Mesodermal cell (in vitro differentiated cells): Measurements from ENCODE around the gene TNFRSF6B.

ENCODE experiments used
- H3K27ac ChIP-seq: 2 replicates; pipeline ENCODE4 v1.7.0; 2013; ENCODE audit warnings: mild to moderate bottlenecking, low read depth, low read length, moderate library complexity; ENCODE audit not compliant: severe bottlenecking
- H3K36me3 ChIP-seq: 2 replicates; pipeline ENCODE4 v1.7.1; 2013; ENCODE audit warnings: mild to moderate bottlenecking, low read length, moderate library complexity; ENCODE audit not compliant: control insufficient read depth, insufficient read depth
- H3K4me1 ChIP-seq: one replicate; pipeline ENCODE4 v1.7.1; 2013; ENCODE audit warnings: mild to moderate bottlenecking, low read length; ENCODE audit not compliant: insufficient read depth, control insufficient read depth, poor library complexity, severe bottlenecking
- H3K4me3 ChIP-seq: 2 replicates; pipeline ENCODE4 v1.7.0; 2013; ENCODE audit warnings: low read length, control low read depth, mild to moderate bottlenecking; ENCODE audit not compliant: insufficient read depth, poor library complexity, severe bottlenecking; ENCODE audit errors: extremely low read depth
- H3K9me3 ChIP-seq: 2 replicates; pipeline ENCODE4 v1.7.1; 2013; ENCODE audit warnings: mild to moderate bottlenecking, low read length, moderate library complexity; ENCODE audit not compliant: control insufficient read depth
- WGBS, 2 experiments: methylation state at CpG; one replicate each; pipeline ENCODE4 v1.1.5; 2013; ENCODE audit warnings: missing lambda C conversion rate in 2 of 2; ENCODE audit not compliant: insufficient coverage in 2 of 2; 5-methylcytosine and 5-hydroxymethylcytosine counted together

Gene TNFRSF6B

GRCh38 chr20:63678071-63678470 lies 18.4 kb upstream of the TNFRSF6B start:
- WGBS, 2 experiments = 89 to 93% methylated on average over 12 to 13 of the region's 13 CpGs
- no peaks in the 10 kb centered on the region for H3K9me3 ChIP-seq
- peaks cover 11% of the 10 kb centered on the region for H3K4me1 ChIP-seq
- peaks cover 33% of the 10 kb centered on the region for H3K36me3 ChIP-seq
- no peak overlapping the region for H3K4me3 ChIP-seq
- H3K27ac ChIP-seq = no peak overlapping the region

GRCh38 chr20:63678667-63679465 lies 17.6 kb upstream of the TNFRSF6B start:
- peaks cover 28% of the 10 kb centered on the region for H3K36me3 ChIP-seq
- 90 to 94% methylated on average over 31 to 37 of the region's 38 CpGs for WGBS, 2 experiments
- H3K4me1 ChIP-seq = peaks cover 11% of the 10 kb centered on the region
- no peaks in the 10 kb centered on the region for H3K9me3 ChIP-seq
- H3K4me3 ChIP-seq = no peak overlapping the region
- H3K27ac ChIP-seq = no peak overlapping the region

GRCh38 chr20:63679799-63680305 lies 16.6 kb upstream of the TNFRSF6B start:
- 92 to 96% methylated on average over 18 to 19 of the region's 19 CpGs for WGBS, 2 experiments
- Histone ChIP-seq H3K27ac (no peak overlapping the region), H3K4me3 (no peak overlapping the region), H3K4me1 (peaks cover 11% of the 10 kb centered on the region), H3K36me3 (peaks cover 20% of the 10 kb centered on the region), H3K9me3 (no peaks in the 10 kb centered on the region)

GRCh38 chr20:63680427-63680826 lies 16.0 kb upstream of the TNFRSF6B start:
- Histone ChIP-seq H3K4me1 (peaks cover 11% of the 10 kb centered on the region), H3K9me3 (no peaks in the 10 kb centered on the region), H3K36me3 (peaks cover 18% of the 10 kb centered on the region), H3K4me3 (no peak overlapping the region), H3K27ac (no peak overlapping the region)
- 94 to 96% methylated on average over 9 to 13 of the region's 13 CpGs for WGBS, 2 experiments

GRCh38 chr20:63680857-63681608 lies 15.4 kb upstream of the TNFRSF6B start:
- H3K36me3 ChIP-seq = peaks cover 12% of the 10 kb centered on the region
- H3K4me3 ChIP-seq = no peak overlapping the region
- no peak overlapping the region for H3K27ac ChIP-seq
- H3K9me3 ChIP-seq = no peaks in the 10 kb centered on the region
- H3K4me1 ChIP-seq = peaks cover 13% of the 10 kb centered on the region
- WGBS, 2 experiments = 96% methylated on average over 22 to 23 of the region's 23 CpGs

GRCh38 chr20:63681609-63682142 lies 14.8 kb upstream of the TNFRSF6B start:
- 91 to 100% methylated on average over 4 to 8 of the region's 13 CpGs for WGBS, 2 experiments
- Histone ChIP-seq H3K27ac (peak overlapping the region; percentile 61), H3K4me1 (peaks cover 19% of the 10 kb centered on the region), H3K36me3 (peaks cover 7% of the 10 kb centered on the region), H3K4me3 (no peak overlapping the region), H3K9me3 (no peaks in the 10 kb centered on the region)

GRCh38 chr20:63682384-63683139 lies 13.9 kb upstream of the TNFRSF6B start:
- Histone ChIP-seq H3K4me3 (no peak overlapping the region), H3K27ac (peak overlapping the region; percentile 81), H3K4me1 (peaks cover 28% of the 10 kb centered on the region), H3K9me3 (no peaks in the 10 kb centered on the region), H3K36me3 (peaks cover 4% of the 10 kb centered on the region)
- 82 to 85% methylated on average over 15 to 18 of the region's 22 CpGs for WGBS, 2 experiments

GRCh38 chr20:63685269-63686026 lies 11.0 kb upstream of the TNFRSF6B start:
- H3K36me3 ChIP-seq = no peaks in the 10 kb centered on the region
- WGBS, 2 experiments = 91 to 93% methylated on average over 16 to 21 of the region's 21 CpGs
- H3K4me1 ChIP-seq = peaks cover 28% of the 10 kb centered on the region
- H3K4me3 ChIP-seq = no peak overlapping the region
- H3K9me3 ChIP-seq = no peaks in the 10 kb centered on the region
- H3K27ac ChIP-seq = no peak overlapping the region

GRCh38 chr20:63686094-63686491 lies 10.4 kb upstream of the TNFRSF6B start:
- peak overlapping the region; percentile 73 for H3K27ac ChIP-seq
- H3K36me3 ChIP-seq = no peaks in the 10 kb centered on the region
- no peak overlapping the region for H3K4me3 ChIP-seq
- 93 to 96% methylated on average over 24 of the region's 24 CpGs for WGBS, 2 experiments
- H3K4me1 ChIP-seq = peaks cover 28% of the 10 kb centered on the region
- no peaks in the 10 kb centered on the region for H3K9me3 ChIP-seq
